MCF 10A (cell line): ENCODE measurements around the gene MAP3K10. TPM values are rescaled to one million over a fixed set of nuclear protein-coding genes. Genes with fewer than 3 reads are reported as not detected.

ENCODE experiments used
- BruUV-seq: library from RNA; stranded (reverse); fragments of 400-500 nt; replicated peaks from 2 replicates; lab custom pipeline; 2021; lab: Mats Ljungman, UMichigan
- CTCF ChIA-PET: fragments of 300-600 bp; sonication (Branson Sonifier 250); formaldehyde crosslinking; extraction: SDS; loops from one replicate; lab custom pipeline; 2021; ENCODE audit warnings: antibody characterized with exemption, inconsistent platforms; lab: Yijun Ruan, JAX
- POLR2A ChIA-PET: fragments of 300-600, 350-650 bp; sonication (Branson Sonifier 250); formaldehyde crosslinking; extraction: SDS; loops from one replicate; lab custom pipeline; 2020; ENCODE audit warnings: antibody characterized with exemption, inconsistent platforms; lab: Yijun Ruan, JAX
- DNase-seq: peaks from one replicate; pipeline ENCODE4 v3.0.0-alpha.2; 2018; ENCODE audit not compliant: unreplicated experiment
- H3K27ac Mint-ChIP-seq: one replicate; pipeline ENCODE4 v1.8.0; 2022; ENCODE audit warnings: mild to moderate bottlenecking, low read depth, mixed read lengths; ENCODE audit not compliant: unreplicated experiment
- H3K27me3 Mint-ChIP-seq: one replicate; pipeline ENCODE4 v1.8.0; 2022; ENCODE audit warnings: mixed read lengths; ENCODE audit not compliant: insufficient read depth, unreplicated experiment
- H3K36me3 Mint-ChIP-seq: one replicate; pipeline ENCODE4 v1.8.0; 2022; ENCODE audit warnings: mild to moderate bottlenecking, moderate library complexity, mixed read lengths; ENCODE audit not compliant: insufficient read depth, unreplicated experiment
- H3K4me1 Mint-ChIP-seq: one replicate; pipeline ENCODE4 v1.8.0; 2022; ENCODE audit warnings: mixed read lengths; ENCODE audit not compliant: insufficient read depth, unreplicated experiment
- H3K4me3 Mint-ChIP-seq: one replicate; pipeline ENCODE4 v1.8.0; 2022; ENCODE audit warnings: mild to moderate bottlenecking, moderate library complexity, mixed read lengths; ENCODE audit not compliant: unreplicated experiment
- H3K9me3 Mint-ChIP-seq: one replicate; pipeline ENCODE4 v1.8.0; 2022; ENCODE audit warnings: mixed read lengths; ENCODE audit not compliant: unreplicated experiment
- CTCF ChIP-seq: fragments of 200-600 bp; IDR thresholded peaks from one replicate; pipeline ENCODE4 v1.8.0; 2022; ENCODE audit warnings: antibody characterized with exemption, mild to moderate bottlenecking; ENCODE audit not compliant: unreplicated experiment
- intact Hi-C: fragments of 100-400 bp; cut with micrococcal nuclease; formaldehyde crosslinking; loops from 2 replicates; pipeline ENCODE4 v1.14.1; 2022
- total RNA-seq: library from RNA; stranded (reverse); gene quantifications from 2 replicates; pipeline ENCODE4 v1.2.3, GENCODE V29; 2022

MAP3K10 gene
- total RNA-seq, 1 experiment from 2014 or later = 17.1 TPM

GRCh38 chr19:40238775-40239174, 47.5 kb downstream of the MAP3K10 start:
- intact Hi-C loops = no loop called here
- Mint-ChIP-seq H3K27me3 (no peaks in the 10 kb centered on the region), H3K9me3 (no peaks in the 10 kb centered on the region), H3K4me1 (no peaks in the 10 kb centered on the region), H3K36me3 (peaks cover 65% of the 10 kb centered on the region), H3K27ac (no peak overlapping the region), H3K4me3 (no peak overlapping the region)
- no peak for DNase-seq
- CTCF ChIA-PET = interaction anchor here (0.6 kb wide), 1 partner anchor 47 kb away, joined by 3 read pairs; no protein-coding TSS in a partner anchor
- no peak for TF ChIP-seq CTCF
- POLR2A ChIA-PET = interaction anchor here (0.6 kb wide), 1 partner anchor 483 kb away, joined by 4 read pairs; no protein-coding TSS in a partner anchor
- BruUV-seq = no TSS peak

GRCh38 chr19:40239415-40240226, 48.4 kb downstream of the MAP3K10 start:
- TF ChIP-seq CTCF = no peak
- H3K4me3 Mint-ChIP-seq = no peak overlapping the region
- H3K9me3 Mint-ChIP-seq = no peaks in the 10 kb centered on the region
- peaks cover 57% of the 10 kb centered on the region for H3K36me3 Mint-ChIP-seq
- BruUV-seq = no TSS peak
- H3K27me3 Mint-ChIP-seq = no peaks in the 10 kb centered on the region
- H3K4me1 Mint-ChIP-seq = no peaks in the 10 kb centered on the region
- H3K27ac Mint-ChIP-seq = no peak overlapping the region
- POLR2A ChIA-PET = interaction anchor here (0.6 kb wide), 1 partner anchor 482 kb away, joined by 4 read pairs; no protein-coding TSS in a partner anchor
- CTCF ChIA-PET = no interaction called here
- no peak for DNase-seq
- intact Hi-C loops = no loop called here

DNA sequence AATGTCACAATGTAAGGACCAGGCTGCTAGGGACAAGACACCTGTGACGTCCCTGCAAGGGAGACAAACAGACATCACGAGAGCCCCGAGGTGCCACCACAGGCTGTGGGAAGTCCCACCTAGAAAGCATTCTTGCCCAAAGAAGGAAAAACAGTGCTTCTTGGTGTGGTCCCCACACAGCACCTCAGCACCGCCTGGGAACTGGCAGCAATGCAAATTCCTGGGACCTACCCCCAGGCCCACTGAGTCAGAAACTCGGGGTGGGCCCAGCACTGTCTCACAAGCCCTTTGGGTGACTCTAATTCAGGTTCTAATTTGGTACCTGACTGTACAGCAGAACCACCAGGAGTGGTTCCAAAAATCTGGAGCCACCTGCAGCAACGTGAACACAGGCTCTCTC, 49.1 kb downstream of the MAP3K10 start:
- H3K36me3 Mint-ChIP-seq = peaks cover 53% of the 10 kb centered on the region
- no peak for TF ChIP-seq CTCF
- intact Hi-C loops = no loop called here
- H3K4me1 Mint-ChIP-seq = peaks cover 6% of the 10 kb centered on the region
- H3K27me3 Mint-ChIP-seq = no peaks in the 10 kb centered on the region
- no peak overlapping the region for H3K27ac Mint-ChIP-seq
- ChIA-PET POLR2A (interaction anchor here (0.6 kb wide), 1 partner anchor 22 kb away, joined by 4 read pairs; no protein-coding TSS in a partner anchor), CTCF (no interaction called here)
- no peaks in the 10 kb centered on the region for H3K9me3 Mint-ChIP-seq
- no peak for DNase-seq
- no TSS peak for BruUV-seq
- H3K4me3 Mint-ChIP-seq = no peak overlapping the region

GRCh38 chr19:40241125-40241808, 50.0 kb downstream of the MAP3K10 start:
- ChIA-PET POLR2A (no interaction called here), CTCF (no interaction called here)
- no peaks in the 10 kb centered on the region for H3K27me3 Mint-ChIP-seq
- no peak overlapping the region for H3K4me3 Mint-ChIP-seq
- no peak overlapping the region for H3K27ac Mint-ChIP-seq
- peaks cover 49% of the 10 kb centered on the region for H3K36me3 Mint-ChIP-seq
- no TSS peak for BruUV-seq
- DNase-seq = no peak
- H3K9me3 Mint-ChIP-seq = no peaks in the 10 kb centered on the region
- H3K4me1 Mint-ChIP-seq = peaks cover 8% of the 10 kb centered on the region
- no peak for TF ChIP-seq CTCF
- intact Hi-C loops = no loop called here
